HCT116 (cell line): ENCODE results near the gene SPANXC. TPM values are rescaled to one million over a fixed set of nuclear protein-coding genes. Genes with fewer than 3 reads are reported as not detected.

Source experiments
- ATAC-seq: fragments of 200-7000 bp; cut with Tn5 transposase; 2 replicates; pipeline ENCODE4 v1.9.1; 2020; ENCODE audit warnings: mild to moderate bottlenecking, moderate library complexity
- BruUV-seq: library from RNA; stranded (reverse); fragments of 400-500 nt; replicated peaks from 2 replicates; lab custom pipeline; 2021; lab: Mats Ljungman, UMichigan
- CTCF ChIA-PET: fragments of 300-600 bp; sonication (Branson Sonifier 250); formaldehyde crosslinking; loops from one replicate; lab custom pipeline; 2021; ENCODE audit warnings: antibody characterized with exemption; lab: Charles Lee
- POLR2A ChIA-PET: fragments of 300-600, 350-600 bp; sonication (Branson Sonifier 250); formaldehyde crosslinking; loops from one replicate; lab custom pipeline; 2021; ENCODE audit warnings: antibody characterized with exemption; lab: Charles Lee
- RAD21 ChIA-PET, 2 experiments: fragments of 300-600 bp; sonication (Branson Sonifier 250); formaldehyde crosslinking; loops; one replicate each; lab custom pipeline; 2023; ENCODE audit warnings: low total read pairs in 2 of 2; ENCODE audit not compliant: uncharacterized antibody in 2 of 2, unreplicated experiment in 2 of 2, low non-redundant PET in 1 of 2; lab: Charles Lee
- DNase-seq: peaks from one replicate; pipeline ENCODE4 v3.0.0-alpha.2; 2010; ENCODE audit warnings: low read depth, low spot score
- H2AFZ ChIP-seq: fragments of 200-600 bp; shearing (Covaris generic), sonication (generic); 2 replicates; pipeline ENCODE4 v1.6.1; 2017; ENCODE audit warnings: low read depth, mixed run types, mixed read lengths, antibody characterized with exemption, low read length; ENCODE audit not compliant: poor library complexity, severe bottlenecking
- H3K27ac ChIP-seq: 2 replicates; pipeline ENCODE4 v1.5.1; 2012; ENCODE audit warnings: low read depth, low read length
- H3K27me3 ChIP-seq: fragments of 200-600 bp; sonication (generic); 2 replicates; pipeline ENCODE4 v1.6.1; 2016; ENCODE audit warnings: mixed run types, low read length, mixed read lengths; ENCODE audit not compliant: insufficient read depth
- H3K36me3 ChIP-seq, 2 experiments: fragments of 200-500 bp in 1 of 2; fragments of 200-600 bp in 1 of 2; sonication (Bioruptor generic) in 1 of 2; sonication (generic) in 1 of 2; 2 replicates each; pipeline versions ENCODE4 v1.5.1 to v1.6.1; 2014 to 2016; ENCODE audit warnings: low read length in 2 of 2, inconsistent platforms in 1 of 2, mixed read lengths in 1 of 2, mixed run types in 1 of 2; ENCODE audit not compliant: insufficient read depth in 2 of 2, control insufficient read depth in 1 of 2
- H3K4me1 ChIP-seq, 2 experiments: fragments of 200-600 bp in 1 of 2; sonication (generic) in 1 of 2; 2 replicates each; pipeline versions ENCODE4 v1.5.1 to v1.6.1; 2012 to 2017; ENCODE audit warnings: low read length in 2 of 2, inconsistent platforms in 1 of 2, mild to moderate bottlenecking in 1 of 2, mixed read lengths in 1 of 2, mixed run types in 1 of 2, moderate library complexity in 1 of 2; ENCODE audit not compliant: insufficient read depth in 2 of 2, control insufficient read depth in 1 of 2
- H3K4me2 ChIP-seq: fragments of 200-600 bp; sonication (generic); 2 replicates; pipeline ENCODE4 v1.6.1; 2017; ENCODE audit warnings: mixed run types, low read length, mixed read lengths
- H3K4me3 ChIP-seq, 2 experiments: fragments of 200-600 bp in 1 of 2; sonication (generic) in 1 of 2; replicated peaks in 1 of 2; 2 replicates each; pipeline ENCODE4 v1.5.1; 2011 to 2016; ENCODE audit warnings: low read length in 2 of 2, control low read depth in 1 of 2, low read depth in 1 of 2, mild to moderate bottlenecking in 1 of 2, mixed read lengths in 1 of 2, mixed run types in 1 of 2
- H3K79me2 ChIP-seq: fragments of 200-600 bp; sonication (generic); 2 replicates; pipeline ENCODE4 v1.6.1; 2017; ENCODE audit warnings: mild to moderate bottlenecking, mixed run types, low read length, moderate library complexity, mixed read lengths; ENCODE audit not compliant: insufficient read depth
- H3K9ac ChIP-seq: fragments of 200-600 bp; sonication (generic); 2 replicates; pipeline ENCODE4 v1.6.1; 2016; ENCODE audit warnings: low read length, mixed read lengths
- H3K9me2 ChIP-seq: fragments of 200-600 bp; sonication (generic), shearing (Covaris generic); 2 replicates; pipeline ENCODE4 v1.6.1; 2017; ENCODE audit warnings: mixed run types, mild to moderate bottlenecking, moderate library complexity; ENCODE audit not compliant: insufficient read depth
- H3K9me3 ChIP-seq, 2 experiments: fragments of 200-500 bp in 1 of 2; fragments of 200-600 bp in 1 of 2; sonication (Bioruptor generic) in 1 of 2; sonication (generic) in 1 of 2; 2 replicates each; pipeline ENCODE4 v1.6.1; 2014 to 2017; ENCODE audit warnings: low read length in 2 of 2, mixed read lengths in 2 of 2, inconsistent platforms in 1 of 2, low read depth in 1 of 2, mild to moderate bottlenecking in 1 of 2, mixed run types in 1 of 2, moderate library complexity in 1 of 2; ENCODE audit not compliant: control insufficient read depth in 1 of 2, insufficient read depth in 1 of 2
- H4K20me1 ChIP-seq: fragments of 200-600 bp; sonication (generic), shearing (Covaris generic); 2 replicates; pipeline ENCODE4 v1.6.1; 2017; ENCODE audit warnings: mixed run types, mild to moderate bottlenecking, moderate library complexity; ENCODE audit not compliant: insufficient read depth
- CEBPB ChIP-seq: IDR thresholded peaks from 2 replicates; pipeline ENCODE4 v1.6.1; 2012; ENCODE audit warnings: low read depth
- ELF1 ChIP-seq: IDR thresholded peaks from 2 replicates; pipeline ENCODE4 v1.6.1; 2012; ENCODE audit warnings: low read depth, borderline replicate concordance
- EZH2 ChIP-seq: fragments of 200-600 bp; sonication (generic); IDR thresholded peaks from 2 replicates; pipeline ENCODE4 v1.6.1; 2017; ENCODE audit warnings: antibody characterized with exemption, mixed run types
- FOSL1 ChIP-seq: IDR thresholded peaks from 2 replicates; pipeline ENCODE4 v1.6.1; 2012; ENCODE audit warnings: low read depth
- JUND ChIP-seq: IDR thresholded peaks from 2 replicates; pipeline ENCODE4 v1.6.1; 2012
- POLR2A ChIP-seq: IDR thresholded peaks from 2 replicates; pipeline ENCODE4 v1.7.0; 2011; ENCODE audit warnings: borderline replicate concordance; ENCODE audit not compliant: insufficient read depth, insufficient read length; ENCODE audit errors: extremely low read depth
- POLR2AphosphoS5 ChIP-seq: IDR thresholded peaks from 2 replicates; pipeline ENCODE4 v1.6.1; 2011; ENCODE audit warnings: mild to moderate bottlenecking, low read depth, low read length, moderate library complexity
- RAD21 ChIP-seq: IDR thresholded peaks from 2 replicates; pipeline ENCODE4 v1.6.1; 2012; ENCODE audit warnings: low read depth, mild to moderate bottlenecking
- SIN3A ChIP-seq: IDR thresholded peaks from 2 replicates; pipeline ENCODE4 v1.6.1; 2012; ENCODE audit warnings: low read depth
- TCF7L2 ChIP-seq: IDR thresholded peaks from 2 replicates; pipeline ENCODE4 v1.7.0; 2011; ENCODE audit warnings: borderline replicate concordance, inconsistent platforms; ENCODE audit not compliant: insufficient read depth, insufficient read length; ENCODE audit errors: extremely low read depth
- ZFX ChIP-seq: fragments of 450-650 bp; IDR thresholded peaks from 2 replicates; pipeline ENCODE4 v1.6.1; 2017
- intact Hi-C: fragments of 100-400 bp; cut with micrococcal nuclease; formaldehyde crosslinking; loops from 2 replicates; pipeline ENCODE4 v1.10.0; 2022
- total RNA-seq: library from RNA; stranded (reverse); gene quantifications from one replicate; pipeline ENCODE4 v1.2.1, GENCODE V29; 2021; ENCODE audit not compliant: unreplicated experiment
- TF ChIP-seq, protein P1 (sequence below): IDR thresholded peaks from 2 replicates; pipeline ENCODE4 v1.6.1; 2012; ENCODE audit warnings: low read depth
- TF ChIP-seq, protein P2 (sequence below), 3 experiments: fragments of 200-600 bp in 1 of 3; sonication (generic) in 1 of 3; IDR thresholded peaks in 2 of 3; conservative IDR thresholded peaks in 1 of 3; 2 replicates each; pipeline ENCODE4 v1.5.1; 2012 to 2017; ENCODE audit warnings: low read depth in 2 of 3, low read length in 2 of 3, antibody characterized with exemption in 1 of 3, borderline replicate concordance in 1 of 3, control low read depth in 1 of 3, mild to moderate bottlenecking in 1 of 3, mixed read lengths in 1 of 3, mixed run types in 1 of 3, moderate library complexity in 1 of 3; ENCODE audit not compliant: insufficient read depth in 1 of 3

Gene SPANXC
- total RNA-seq, 1 experiment from 2014 or later: not detected

DNA sequence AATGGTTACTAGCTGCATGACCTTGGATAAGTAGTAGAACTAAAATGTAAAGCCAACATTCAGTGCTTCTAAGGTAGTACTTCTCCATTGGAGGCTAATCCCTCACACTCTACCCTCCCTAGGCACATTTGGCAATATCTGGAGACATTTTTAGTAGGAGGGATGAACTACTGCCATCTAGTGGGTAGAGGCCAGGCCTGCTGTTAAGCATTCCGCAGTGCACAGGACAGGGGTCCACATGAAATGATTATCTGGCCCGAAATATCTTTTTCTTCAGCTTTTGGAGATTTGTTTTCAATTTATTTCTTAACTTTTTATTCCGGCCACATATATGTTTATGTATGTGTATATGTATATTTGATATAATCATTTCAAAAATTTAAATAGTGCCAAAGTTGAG lies 36.0 kb upstream of the SPANXC start:
- no peaks in the 10 kb centered on the region for H3K9me2 ChIP-seq
- H3K4me2 ChIP-seq: no peak overlapping the region
- H3K4me1 ChIP-seq: no peaks in the 10 kb centered on the region
- no peak overlapping the region for H2AFZ ChIP-seq
- H3K4me3 ChIP-seq: no peak overlapping the region
- ATAC-seq (no peak), DNase-seq (no peak)
- H3K27ac ChIP-seq: no peak overlapping the region
- no TSS peak for BruUV-seq
- no peaks in the 10 kb centered on the region for H3K79me2 ChIP-seq
- intact Hi-C loops: no loop called here
- H3K9ac ChIP-seq: no peak overlapping the region
- POLR2A ChIA-PET: no interaction called here
- RAD21 ChIA-PET: no interaction called here
- H4K20me1 ChIP-seq: no peaks in the 10 kb centered on the region
- no peaks in the 10 kb centered on the region for H3K36me3 ChIP-seq
- CTCF ChIA-PET: no interaction called here
- no peak for TF ChIP-seq JUND
- no peak for TF ChIP-seq CEBPB
- no peak for TF ChIP-seq TCF7L2
- TF ChIP-seq EZH2: no peak
- peak; percentile 8; the same call in 1 of the 2 replicates for TF ChIP-seq RAD21
- no peak for TF ChIP-seq FOSL1
- TF ChIP-seq, protein P1, sequence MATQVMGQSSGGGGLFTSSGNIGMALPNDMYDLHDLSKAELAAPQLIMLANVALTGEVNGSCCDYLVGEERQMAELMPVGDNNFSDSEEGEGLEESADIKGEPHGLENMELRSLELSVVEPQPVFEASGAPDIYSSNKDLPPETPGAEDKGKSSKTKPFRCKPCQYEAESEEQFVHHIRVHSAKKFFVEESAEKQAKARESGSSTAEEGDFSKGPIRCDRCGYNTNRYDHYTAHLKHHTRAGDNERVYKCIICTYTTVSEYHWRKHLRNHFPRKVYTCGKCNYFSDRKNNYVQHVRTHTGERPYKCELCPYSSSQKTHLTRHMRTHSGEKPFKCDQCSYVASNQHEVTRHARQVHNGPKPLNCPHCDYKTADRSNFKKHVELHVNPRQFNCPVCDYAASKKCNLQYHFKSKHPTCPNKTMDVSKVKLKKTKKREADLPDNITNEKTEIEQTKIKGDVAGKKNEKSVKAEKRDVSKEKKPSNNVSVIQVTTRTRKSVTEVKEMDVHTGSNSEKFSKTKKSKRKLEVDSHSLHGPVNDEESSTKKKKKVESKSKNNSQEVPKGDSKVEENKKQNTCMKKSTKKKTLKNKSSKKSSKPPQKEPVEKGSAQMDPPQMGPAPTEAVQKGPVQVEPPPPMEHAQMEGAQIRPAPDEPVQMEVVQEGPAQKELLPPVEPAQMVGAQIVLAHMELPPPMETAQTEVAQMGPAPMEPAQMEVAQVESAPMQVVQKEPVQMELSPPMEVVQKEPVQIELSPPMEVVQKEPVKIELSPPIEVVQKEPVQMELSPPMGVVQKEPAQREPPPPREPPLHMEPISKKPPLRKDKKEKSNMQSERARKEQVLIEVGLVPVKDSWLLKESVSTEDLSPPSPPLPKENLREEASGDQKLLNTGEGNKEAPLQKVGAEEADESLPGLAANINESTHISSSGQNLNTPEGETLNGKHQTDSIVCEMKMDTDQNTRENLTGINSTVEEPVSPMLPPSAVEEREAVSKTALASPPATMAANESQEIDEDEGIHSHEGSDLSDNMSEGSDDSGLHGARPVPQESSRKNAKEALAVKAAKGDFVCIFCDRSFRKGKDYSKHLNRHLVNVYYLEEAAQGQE: no peak
- TF ChIP-seq POLR2A: no peak
- TF ChIP-seq, protein P2, sequence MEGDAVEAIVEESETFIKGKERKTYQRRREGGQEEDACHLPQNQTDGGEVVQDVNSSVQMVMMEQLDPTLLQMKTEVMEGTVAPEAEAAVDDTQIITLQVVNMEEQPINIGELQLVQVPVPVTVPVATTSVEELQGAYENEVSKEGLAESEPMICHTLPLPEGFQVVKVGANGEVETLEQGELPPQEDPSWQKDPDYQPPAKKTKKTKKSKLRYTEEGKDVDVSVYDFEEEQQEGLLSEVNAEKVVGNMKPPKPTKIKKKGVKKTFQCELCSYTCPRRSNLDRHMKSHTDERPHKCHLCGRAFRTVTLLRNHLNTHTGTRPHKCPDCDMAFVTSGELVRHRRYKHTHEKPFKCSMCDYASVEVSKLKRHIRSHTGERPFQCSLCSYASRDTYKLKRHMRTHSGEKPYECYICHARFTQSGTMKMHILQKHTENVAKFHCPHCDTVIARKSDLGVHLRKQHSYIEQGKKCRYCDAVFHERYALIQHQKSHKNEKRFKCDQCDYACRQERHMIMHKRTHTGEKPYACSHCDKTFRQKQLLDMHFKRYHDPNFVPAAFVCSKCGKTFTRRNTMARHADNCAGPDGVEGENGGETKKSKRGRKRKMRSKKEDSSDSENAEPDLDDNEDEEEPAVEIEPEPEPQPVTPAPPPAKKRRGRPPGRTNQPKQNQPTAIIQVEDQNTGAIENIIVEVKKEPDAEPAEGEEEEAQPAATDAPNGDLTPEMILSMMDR (IDR thresholded peaks at IDR 0.05 in 2 of 3, conservative IDR thresholded peaks at IDR 0.05 in 1 of 3; ENCODE audit: borderline replicate concordance in 1 of 3, insufficient read depth in 1 of 3, low read depth in 2 of 3, low read length in 2 of 3): peak in 1 of 3 experiments; percentile 30; a peak in 1 of 6 replicates
- no peak for TF ChIP-seq ZFX
- no peak for TF ChIP-seq SIN3A
- TF ChIP-seq POLR2AphosphoS5: no peak
- no peak for TF ChIP-seq ELF1
- H3K27me3 ChIP-seq: no peaks in the 10 kb centered on the region
- no peaks in the 10 kb centered on the region for H3K9me3 ChIP-seq
